HG03565 (cell line): Measurements from ENCODE around the gene CDCA5.

ENCODE experiments used
- ATAC-seq: cut with Tn5 transposase; IDR thresholded peaks from one replicate; pipeline ENCODE4 v1.9.1; 2021; ENCODE audit warnings: mild to moderate bottlenecking, moderate library complexity; ENCODE audit not compliant: unreplicated experiment

CDCA5 gene

DNA sequence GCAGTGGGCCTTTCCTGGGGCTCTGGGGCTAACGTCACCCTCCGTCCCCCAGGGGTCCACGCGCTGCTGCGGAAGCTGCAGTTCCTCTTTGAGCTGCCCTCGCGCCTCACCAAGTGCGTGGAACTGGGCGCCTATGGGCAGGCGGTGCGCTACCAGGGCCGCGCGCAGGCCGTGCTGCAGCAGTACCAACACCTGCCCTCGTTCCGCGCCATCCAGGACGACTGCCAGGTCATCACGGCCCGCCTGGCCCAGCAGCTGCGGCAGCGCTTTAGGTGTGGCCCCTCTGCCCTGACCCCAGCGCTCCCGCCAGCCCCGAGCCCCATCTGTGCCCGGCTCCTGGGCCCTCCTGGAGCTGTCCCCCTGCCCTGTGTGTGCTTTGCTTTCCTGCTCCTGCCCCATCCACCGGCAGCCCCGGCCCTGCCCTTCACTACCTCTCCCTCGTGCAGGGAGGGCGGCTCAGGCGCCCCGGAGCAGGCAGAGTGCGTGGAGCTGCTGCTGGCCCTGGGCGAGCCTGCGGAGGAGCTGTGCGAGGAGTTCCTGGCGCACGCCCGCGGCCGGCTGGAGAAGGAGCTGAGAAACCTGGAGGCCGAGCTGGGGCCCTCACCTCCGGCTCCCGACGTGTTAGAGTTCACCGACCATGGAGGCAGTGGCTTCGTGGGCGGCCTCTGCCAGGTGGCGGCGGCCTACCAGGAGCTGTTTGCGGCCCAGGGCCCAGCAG is 24.1 kb upstream of the CDCA5 start:
- no peak for ATAC-seq

DNA sequence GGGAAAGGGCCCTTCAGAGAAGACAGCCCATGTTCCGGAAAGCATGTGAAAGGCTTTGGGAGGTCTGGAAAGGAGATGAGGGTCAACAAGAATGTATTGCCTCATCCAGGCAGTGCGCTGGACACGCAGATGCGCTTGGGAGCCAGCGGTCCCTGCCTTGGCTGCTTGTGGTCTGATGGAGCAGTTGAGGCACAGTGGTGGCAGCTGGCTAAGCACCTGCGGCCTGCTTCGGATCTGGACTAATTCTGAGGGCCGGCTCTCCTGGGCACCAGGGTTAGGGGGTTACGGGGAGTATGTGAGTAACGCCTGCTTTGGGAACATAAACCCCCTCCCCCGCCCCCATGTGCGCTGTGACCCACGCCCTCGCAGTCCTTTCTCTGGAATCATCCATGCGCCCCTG is 23.2 kb upstream of the CDCA5 start:
- no peak for ATAC-seq

DNA sequence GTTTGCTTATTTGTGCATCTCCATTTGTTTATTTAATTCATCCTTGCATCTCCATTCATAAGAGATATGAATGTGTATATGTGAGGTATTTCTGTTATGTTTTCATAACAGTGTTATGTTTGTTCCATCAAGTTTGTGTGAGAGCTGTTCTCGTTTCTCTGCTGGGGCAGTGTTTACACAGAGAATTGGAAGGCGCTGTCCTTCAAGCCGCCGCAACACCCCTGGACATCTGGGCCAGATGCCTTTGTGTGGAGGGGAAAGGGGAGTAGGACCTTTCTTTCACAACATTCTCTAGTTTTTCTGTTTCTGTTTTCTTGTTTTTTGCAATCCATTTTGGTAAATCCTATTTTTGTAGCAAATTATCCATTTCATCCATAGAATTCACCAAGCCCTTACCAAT is 20.8 kb upstream of the CDCA5 start:
- ATAC-seq, result no peak

DNA sequence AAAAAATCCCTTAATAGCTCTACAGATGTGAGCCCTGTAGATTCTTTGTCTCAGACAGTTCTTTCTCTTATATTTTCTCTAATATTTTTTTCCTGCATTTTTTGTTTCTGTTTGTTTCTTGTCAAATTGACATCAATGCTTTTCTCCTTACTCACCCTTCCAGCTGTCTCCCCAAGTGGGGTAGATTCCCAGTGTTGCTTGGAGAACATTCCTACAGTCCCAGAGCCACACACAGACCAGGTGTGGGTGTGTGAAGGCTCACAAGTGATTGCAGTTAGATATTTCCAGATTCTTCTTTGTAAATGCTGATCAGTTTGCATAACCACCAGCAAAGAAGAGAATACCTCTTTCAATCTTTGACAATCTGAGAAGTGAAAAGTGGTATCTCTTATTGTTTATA is 19.6 kb upstream of the CDCA5 start:
- no peak for ATAC-seq

DNA sequence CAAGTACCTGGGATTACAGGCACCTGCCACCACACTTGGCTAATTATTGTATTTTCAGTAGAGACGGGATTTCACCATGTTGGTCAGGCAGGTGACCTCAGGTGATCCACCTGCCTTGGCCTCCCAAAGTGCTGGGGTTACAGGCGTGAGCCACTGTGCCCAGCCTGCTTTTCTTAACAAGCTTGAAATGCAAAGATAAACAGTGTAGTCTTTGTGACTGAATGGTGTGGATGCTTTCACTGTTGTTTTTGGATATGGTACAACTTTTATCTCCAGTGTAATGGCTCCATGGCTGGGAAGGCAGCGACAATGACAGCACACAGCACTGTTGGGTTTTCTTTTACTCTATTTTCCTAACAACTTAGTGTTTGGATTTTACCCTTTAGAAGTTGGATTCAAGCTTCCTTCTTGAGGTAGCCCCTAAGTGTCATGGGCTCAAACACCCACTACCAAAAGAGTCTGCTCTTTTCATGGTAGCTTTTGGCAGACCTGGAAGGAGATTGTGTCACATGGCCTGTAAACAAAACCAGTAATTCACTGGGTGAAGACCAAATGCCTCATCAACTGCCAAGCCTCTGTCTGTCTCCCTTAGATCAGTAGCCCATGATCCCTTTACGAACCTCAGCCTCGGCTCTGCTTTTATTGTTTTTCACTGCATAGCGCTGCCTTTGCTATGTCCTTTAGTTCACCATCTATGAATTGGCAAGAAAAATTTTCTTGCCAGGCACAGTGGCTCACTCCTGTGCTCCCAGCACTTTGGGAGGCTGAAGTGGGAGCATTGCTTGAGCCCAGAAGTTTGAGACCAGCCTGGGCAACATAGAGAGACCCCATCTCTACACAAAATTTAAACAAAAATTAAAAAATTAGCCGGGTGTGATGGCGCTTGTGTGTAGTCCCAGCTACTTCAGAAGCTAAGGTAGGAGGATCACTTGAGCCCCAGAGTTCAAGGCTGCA is 18.6 kb upstream of the CDCA5 start:
- no peak for ATAC-seq

DNA sequence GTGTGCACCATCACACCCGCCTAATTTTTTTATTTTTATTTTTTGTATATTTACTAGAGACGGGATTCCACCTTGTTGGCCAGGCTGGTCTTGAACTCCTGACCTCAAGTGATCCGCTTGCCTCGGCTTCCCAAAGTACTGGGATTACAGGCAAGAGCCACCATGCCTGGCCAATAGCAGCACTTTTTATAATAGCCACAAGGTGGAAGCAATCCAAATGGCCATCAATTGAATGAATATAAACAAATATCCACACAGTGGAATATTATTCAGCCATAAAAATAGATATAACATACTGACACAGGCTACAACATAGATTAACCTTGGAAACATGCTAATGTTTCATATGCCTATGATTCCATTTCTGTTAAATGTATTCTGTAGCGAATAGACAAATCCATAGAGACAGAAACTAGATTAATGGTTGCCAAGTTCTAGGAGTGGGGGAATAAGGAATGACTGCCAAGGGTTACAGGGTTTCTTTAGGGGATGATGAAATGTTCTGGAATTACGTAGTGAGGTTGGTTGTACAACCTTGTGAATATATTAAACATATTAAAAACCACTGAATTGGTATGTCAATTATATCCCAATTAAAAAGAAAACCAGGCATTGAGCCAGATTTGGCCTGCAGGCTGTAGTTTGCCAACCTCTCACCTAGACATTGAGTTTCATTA is 17.0 kb upstream of the CDCA5 start:
- no peak for ATAC-seq

DNA sequence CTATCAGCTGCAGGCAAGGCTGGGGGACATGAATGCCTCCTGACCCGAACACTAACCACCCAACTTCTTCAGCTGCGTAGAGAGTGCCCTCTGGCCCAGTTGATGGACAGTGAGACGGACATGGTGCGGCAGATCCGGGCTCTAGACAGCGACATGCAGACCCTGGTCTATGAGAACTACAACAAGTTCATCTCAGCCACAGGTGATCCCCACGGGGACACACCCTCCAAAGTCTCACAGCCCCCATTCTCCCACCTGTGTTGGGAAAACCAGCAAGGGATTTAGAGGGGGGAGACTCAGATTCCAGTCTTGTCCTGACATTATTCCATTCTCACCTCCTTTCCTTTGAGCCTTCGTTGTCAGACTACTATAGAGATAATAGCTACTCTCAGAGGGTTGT is 13.1 kb upstream of the CDCA5 start:
- ATAC-seq, result no peak

DNA sequence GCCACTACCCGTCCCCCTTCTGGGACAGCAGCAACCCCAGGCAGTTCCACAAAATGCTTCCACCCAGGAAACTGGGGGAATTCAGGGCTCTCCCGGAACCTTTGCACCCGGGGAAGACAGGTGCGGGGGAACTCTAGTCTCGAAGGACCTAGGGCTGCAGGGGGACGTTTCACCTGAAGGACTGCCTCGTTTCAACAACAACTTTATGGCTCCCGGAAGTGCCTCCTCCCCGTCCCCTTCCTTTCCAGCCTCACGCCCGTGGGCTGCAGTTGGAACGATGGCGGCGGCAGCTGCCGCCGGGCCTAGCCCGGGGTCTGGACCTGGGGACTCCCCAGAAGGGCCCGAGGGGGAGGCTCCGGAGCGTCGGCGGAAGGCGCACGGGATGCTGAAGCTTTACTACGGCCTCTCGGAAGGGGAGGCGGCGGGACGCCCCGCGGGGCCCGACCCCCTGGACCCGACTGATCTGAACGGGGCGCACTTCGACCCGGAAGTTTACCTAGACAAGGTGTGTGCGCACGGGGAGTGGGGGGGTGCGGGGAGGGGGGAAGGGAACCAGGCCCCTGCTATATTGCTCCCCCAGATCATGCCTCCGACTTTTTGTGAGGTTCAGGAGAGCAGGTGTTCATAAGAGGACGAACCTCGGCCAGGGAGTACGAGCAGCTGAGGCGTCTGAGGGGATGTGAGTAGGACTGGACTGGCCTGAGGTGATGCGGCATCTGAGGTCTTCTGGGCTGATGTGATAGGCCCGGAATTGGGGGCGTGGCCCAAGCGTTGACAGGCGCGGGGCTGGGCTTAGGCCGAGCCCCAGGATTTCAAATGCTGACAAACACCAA is 12.3 kb upstream of the CDCA5 start, which contains the start of gene VPS51:
Gene VPS51, plus strand, starts transcription at position 241 of the 833 bp plus-strand sequence. Its CDS starts 37 bp downstream, at position 278.
- ATAC-seq, result peak; percentile 64

DNA sequence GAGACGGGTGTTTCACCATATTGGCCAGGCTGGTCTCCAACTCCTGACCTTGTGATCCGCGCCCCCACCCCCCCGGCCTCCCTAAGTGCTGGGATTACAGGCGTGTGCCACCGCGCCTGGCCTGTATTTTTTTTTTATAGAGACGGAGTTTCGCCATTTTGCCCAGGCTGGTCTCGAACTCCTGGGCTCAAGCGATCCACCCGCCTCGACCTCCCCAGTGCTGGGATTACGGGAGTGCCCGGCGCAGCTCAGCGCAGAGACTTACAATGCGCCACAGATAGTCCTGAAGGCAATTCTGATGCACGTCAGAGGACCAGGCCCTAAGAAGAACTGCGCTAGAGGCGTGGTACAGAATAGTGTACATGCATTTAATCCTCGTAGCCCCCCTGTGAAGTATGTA is 11.6 kb upstream of the CDCA5 start:
- ATAC-seq, result no peak

DNA sequence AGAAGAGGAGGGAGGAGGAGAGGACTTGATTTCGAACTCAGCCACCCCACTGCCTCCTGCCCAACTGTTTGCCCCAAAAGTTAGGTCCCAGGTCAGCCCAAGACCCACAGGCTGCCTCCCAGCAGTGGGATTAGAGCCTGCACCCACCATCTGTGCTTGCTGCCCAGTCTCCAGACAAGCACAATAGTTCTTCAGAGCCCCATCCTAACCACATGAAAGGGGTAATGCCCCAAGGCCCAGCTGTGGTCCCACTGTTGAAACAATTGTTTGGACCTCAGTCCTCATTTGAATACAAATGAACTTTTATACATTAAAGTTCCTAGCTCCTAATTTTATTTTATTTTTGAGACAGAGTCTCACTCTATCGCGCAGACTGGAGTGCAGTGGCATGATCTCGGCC is 6.8 kb upstream of the CDCA5 start:
- no peak for ATAC-seq

DNA sequence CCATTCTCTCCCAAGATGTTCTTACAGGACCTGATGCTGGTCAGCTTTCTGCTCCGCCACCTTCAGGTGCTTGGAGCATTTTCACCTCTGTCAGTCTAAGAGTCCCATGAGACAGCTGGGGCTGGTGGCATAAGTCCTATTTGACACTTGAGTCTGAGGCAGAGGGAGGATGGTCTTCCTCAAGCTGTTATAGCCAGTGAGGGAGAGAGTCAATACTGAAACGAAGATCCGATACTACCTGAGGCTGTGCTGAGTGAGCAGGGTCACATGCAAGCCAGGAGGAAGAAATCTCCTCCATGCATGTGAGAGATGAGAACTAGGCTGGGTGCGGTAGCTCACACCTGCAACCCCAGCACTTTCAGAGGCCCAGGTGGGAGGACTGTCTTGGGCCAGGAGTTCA is 5.8 kb upstream of the CDCA5 start:
- no peak for ATAC-seq

DNA sequence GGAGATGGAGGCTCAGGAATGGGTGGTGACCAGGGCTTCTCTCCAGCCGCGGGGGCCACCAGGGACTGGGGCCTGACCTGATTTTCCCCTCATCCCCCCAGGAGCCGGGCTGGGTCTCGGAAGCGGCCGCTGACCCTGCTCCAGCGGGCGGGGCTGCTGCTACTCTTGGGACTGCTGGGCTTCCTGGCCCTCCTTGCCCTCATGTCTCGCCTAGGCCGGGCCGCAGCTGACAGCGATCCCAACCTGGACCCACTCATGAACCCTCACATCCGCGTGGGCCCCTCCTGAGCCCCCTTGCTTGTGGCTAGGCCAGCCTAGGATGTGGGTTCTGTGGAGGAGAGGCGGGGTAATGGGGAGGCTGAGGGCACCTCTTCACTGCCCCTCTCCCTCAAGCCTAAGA is 4.0 kb upstream of the CDCA5 start:
- no peak for ATAC-seq

DNA sequence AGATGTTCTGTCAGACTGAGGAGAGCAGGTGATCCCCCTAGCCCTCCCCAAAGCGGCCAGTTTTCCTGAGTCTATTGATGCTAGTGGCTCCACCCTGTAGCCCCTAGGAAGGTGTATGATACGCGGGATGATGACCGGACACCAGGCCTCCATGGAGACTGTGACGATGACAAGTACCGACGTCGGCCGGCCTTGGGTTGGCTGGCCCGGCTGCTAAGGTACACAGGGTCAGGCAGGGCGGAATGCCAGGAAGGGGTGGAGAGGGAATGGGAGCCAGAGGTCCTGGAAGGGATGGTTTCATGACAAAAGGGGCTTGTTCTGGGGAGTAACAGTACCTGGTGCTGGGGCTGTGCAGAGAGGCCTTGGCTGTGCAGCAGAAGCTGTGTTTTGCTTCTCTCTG is 3.4 kb upstream of the CDCA5 start:
- ATAC-seq, result no peak

DNA sequence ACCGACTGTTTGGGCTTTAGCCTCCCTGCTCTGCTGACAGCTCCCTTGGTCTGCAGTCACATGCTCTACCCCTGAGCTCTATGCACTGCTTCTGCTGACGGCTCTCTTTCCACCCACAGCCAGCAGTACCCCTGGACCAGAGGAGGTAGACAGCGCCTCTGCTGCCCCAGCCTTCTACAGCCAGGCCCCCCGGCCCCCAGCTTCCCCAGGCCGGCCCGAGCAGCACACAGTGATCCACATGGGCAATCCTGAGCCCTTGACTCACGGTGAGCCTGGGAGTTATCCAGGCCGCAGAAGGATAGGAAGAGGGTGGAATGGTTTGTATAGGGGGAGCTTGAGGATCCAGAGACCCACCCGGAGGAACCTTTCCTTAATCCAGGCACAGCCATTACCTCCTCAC is 3.0 kb upstream of the CDCA5 start:
- ATAC-seq, result no peak

DNA sequence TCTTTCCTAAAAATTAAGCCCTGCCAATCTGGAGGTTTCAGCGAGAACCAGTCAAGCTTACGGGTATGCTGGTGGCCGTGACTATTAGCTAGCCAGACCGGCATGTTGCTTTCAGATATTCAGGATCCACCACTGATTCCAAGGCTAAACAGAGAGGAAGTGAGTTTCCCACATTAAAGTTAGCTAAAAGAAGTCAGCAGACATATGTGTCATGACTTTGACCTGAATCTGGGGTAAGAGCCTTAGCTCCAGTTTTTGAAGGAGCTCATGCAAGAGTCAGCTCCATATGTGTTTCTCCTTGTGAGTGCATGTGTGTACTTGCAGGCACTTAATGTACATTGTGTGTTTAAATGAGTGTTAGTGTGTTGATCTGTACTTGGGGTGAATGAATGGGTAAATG is 1.6 kb upstream of the CDCA5 start:
- no peak for ATAC-seq

DNA sequence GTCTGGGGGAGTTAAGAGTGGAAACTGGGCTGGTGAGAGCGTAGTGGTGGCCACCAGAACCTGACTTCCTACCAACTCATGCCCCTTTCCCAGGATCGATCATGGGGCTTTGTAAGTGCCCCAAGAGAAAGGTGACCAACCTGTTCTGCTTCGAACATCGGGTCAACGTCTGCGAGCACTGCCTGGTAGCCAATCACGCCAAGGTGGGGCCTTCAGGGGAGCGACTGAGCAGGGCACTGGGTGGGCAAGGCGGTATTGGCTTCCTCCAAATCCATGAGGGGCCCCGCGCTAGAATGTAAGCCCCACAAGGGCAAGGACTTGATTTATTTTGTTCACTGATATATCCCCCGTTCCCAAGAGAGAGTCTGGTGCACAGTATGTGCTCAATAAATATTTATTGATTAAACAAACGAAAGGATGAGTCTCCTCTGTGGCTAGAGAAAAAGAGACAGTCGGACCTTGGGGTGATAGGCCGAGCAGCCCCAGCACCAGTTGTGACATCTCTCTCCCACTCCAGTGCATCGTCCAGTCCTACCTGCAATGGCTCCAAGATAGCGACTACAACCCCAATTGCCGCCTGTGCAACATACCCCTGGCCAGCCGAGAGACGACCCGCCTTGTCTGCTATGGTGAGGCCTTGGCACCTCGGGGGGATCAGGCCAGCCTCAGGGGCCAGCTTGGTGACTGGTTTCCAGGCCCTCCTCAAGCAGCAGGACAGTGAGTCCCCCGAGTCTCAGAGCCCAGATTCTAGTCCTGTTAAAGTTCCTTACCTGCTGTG is 947 bp upstream of the CDCA5 start:
- no peak for ATAC-seq

DNA sequence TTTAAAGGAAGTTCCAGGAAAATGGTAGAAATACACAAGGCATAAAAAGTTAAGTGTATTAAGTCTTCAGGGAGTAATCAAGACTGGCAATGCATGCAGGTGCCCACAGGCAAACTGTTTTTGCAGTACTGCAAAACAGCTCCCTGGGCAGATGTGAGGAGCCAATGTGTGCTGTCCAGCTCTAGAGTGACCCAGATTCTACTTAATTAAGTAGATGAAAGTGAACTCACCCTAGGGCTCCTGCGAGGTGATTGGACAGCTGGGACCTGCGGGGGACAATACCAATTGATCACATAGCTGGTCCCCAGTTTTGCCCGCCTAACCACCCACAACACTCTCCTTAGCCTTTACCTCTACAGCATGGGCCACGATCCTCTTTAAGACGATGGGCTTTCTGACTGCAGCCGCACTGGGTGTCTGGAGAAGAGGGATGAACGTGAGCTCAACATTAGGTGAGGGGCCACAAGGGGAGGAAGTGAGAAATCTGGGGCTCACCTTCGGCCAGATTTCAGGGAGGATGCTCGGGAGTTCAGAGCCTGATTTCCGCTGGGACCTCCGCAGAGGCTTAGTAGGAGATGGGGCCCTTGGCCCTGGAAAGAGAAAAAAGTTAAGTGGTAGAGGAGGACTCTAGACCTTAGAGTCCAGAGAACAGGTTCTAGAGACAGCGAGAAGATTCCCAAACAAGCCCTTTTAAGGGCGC is 556 bp downstream of the CDCA5 start:
- ATAC-seq, result peak; percentile 12

DNA sequence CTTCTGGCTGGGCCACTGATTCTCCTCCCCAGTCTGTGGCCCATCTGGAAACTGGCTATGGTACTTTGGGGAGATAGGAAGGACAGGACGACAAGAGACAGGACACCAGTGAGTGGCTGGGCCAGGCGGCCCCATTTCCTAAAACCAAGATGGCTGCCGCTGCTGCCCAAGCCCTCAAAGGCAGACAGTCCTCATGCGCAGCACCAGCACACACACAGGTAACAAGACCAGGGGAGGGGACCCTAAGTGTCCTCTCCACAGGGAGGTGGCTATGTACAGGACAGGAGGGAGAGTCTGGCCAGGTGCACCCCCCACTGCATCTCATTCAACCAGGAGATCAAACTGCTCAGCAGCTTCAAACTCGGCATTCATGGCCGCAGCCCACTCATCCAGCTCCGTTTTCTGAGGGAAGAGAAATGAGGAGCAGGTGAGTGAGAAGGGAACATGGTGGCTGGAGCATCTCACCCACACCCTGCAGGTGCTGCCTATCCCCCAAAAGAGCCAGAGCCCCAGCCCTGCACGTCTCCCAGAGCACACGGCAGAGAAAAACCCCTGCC is 5.0 kb downstream of the CDCA5 start:
- ATAC-seq, result no peak

DNA sequence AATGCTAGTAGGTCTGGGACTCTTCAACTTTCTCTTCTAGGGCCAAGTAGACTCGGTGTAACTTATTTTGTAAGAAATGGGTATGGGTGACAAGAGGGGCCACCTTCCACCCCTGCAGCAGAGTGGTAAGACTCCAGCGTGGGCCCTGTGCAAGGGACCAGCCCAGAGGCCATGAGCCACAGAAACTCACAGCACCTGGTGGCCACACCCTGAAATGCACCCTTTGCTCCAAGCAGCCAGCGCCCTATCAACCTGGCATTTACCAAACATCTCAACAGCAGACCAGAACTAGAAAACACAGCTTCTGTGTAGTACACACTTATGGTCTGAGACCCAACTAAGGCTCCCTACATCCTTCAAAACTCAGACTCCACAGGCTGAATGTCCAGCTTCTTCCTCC is 5.7 kb downstream of the CDCA5 start:
- ATAC-seq, result no peak
